ENCODE measurements around the gene LINGO4. TPM values are rescaled to one million over a fixed set of nuclear protein-coding genes. Genes with fewer than 3 reads are reported as not detected.
A peak's percentile ranks its signal among the peaks of the same experiment; 100 is the strongest.

The LINGO4 gene
- total RNA-seq, 1 experiment from 2014 or later, result not detected

DNA sequence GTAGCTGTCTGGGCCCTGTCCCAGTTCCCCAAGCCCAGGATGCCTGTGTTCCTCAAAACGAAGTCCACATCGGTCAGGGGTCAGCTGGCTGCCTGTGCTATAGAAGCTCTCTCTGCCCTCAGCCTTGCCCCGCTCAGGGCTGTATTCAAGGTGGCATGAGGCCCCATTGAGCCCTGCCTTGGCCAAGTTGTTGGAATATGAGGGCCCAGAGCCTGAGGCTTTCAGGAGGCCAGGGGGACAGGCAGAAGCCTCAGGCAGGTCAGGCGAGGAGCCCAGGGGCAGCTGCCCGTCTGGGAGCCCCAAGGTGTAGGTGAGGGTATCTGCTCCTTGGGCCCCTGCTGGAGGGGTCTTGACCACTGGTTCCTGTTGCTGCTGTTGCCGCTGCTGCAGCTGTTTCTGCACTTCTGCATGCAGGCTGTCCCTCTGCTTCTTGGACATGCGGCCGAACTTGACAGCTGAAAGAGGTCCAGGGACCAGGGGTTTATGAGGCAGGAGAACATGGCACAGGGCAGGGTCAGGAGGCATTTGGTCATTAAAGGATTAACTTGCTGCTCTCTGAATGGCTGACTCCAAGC is 9.8 kb upstream of the LINGO4 start:
- H3K36me3 ChIP-seq, result no peaks in the 10 kb centered on the region
- no peaks in the 10 kb centered on the region for H3K9me3 ChIP-seq (replicated peaks)
- no peak overlapping the region for H3K27ac ChIP-seq
- no peaks in the 10 kb centered on the region; the same call in 1 of the 2 replicates for H3K27me3 ChIP-seq (replicated peaks)
- DNase-seq (ENCODE audit: low read depth in 1 of 2, low spot score in 2 of 2), result no peak
- no peaks in the 10 kb centered on the region; the same call in 1 of the 2 replicates for H3K4me1 ChIP-seq (replicated peaks)
- no peak overlapping the region for H3K4me3 ChIP-seq

DNA sequence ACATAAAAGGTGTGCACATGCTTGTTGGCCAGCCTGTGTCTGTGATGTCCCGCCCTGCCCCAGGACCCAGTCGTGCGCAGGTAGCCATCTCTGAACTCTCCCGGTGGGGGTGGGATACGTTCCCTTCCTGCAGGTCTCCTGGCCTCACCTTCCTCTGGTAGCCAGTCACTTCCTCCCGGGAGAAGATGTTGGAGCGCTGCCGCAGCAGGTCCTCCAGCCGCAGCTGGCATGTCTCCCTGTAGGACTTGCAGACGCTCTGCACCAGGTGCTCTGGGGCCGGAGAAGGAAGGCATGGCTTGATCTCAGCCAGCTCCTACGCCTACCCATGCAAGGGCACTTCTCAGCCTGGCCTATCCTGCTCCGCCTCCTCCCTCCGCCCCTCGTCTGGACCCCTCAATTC is 9.2 kb upstream of the LINGO4 start:
- no peaks in the 10 kb centered on the region; the same call in 1 of the 2 replicates for H3K27me3 ChIP-seq (replicated peaks)

DNA sequence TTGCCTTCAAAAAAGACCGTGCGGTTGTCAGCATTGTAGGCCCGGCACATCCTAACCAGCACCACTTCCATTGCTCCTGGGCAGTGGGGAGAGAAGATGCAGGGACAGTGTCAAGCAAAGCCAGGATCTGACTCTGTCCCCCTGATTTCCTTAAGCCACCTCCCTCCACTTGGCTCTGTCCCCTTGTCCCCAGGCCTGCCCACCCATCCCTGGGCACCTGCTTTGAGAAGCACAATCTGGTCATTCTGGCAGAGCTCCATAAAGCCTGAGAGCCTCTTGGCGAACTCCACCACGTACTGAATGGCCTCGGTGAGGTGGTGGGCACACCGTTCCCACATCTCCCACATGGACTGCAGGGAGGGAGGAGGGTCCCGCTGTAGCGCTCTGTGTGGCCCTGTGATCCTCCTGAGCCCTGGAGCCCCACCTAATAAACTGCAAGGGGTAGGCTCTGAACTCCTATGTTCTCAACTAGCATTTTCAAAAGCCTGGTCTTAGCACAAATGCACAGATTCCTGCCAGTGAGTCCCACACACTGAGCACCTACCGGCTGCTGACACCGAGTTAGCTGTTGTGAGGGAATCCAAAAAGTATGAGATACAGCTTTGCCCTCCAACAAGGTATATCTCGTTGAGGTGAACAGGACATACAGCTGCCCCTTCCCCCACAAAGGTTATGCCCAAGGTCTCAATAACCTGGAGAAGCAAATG is 8.2 kb upstream of the LINGO4 start:
- Histone ChIP-seq H3K4me3 (no peak overlapping the region), H3K36me3 (no peaks in the 10 kb centered on the region), H3K27me3 (replicated peaks) (no peaks in the 10 kb centered on the region; the same call in 1 of the 2 replicates), H3K4me1 (replicated peaks) (peaks cover 5% of the 10 kb centered on the region; the same call in 1 of the 2 replicates), H3K27ac (no peak overlapping the region), H3K9me3 (replicated peaks) (no peaks in the 10 kb centered on the region)
- no peak for DNase-seq (ENCODE audit: low read depth in 1 of 2, low spot score in 2 of 2)

More for the DNA sequence above, 9.2 kb upstream of the LINGO4 start:
- Histone ChIP-seq H3K27ac (no peak overlapping the region), H3K4me1 (replicated peaks) (peaks cover 5% of the 10 kb centered on the region; the same call in 1 of the 2 replicates), H3K36me3 (no peaks in the 10 kb centered on the region), H3K9me3 (replicated peaks) (no peaks in the 10 kb centered on the region), H3K4me3 (no peak overlapping the region)
- DNase-seq (ENCODE audit: low read depth in 1 of 2, low spot score in 2 of 2), result no peak

DNA sequence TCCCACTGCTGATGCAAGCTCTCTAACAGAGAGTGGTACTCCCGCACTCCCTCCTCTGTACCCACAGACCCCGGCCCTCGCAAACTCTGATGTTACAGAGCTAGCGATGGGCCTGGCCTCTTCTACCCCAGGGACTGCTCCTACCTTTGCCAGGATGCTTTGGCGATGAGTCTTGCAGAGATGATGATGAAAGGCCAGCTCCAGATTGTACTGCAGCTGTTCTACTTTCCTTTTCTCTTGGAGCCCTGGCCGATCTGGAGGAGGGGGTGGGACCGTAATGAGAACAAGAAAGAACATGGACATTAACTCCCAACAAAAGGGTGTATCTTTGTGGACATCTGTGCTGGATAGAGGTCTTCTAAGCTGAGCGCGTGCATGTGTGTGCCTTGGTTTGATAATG is 6.0 kb upstream of the LINGO4 start:
- H3K27ac ChIP-seq, result no peak overlapping the region
- no peak overlapping the region for H3K4me3 ChIP-seq
- DNase-seq (ENCODE audit: low read depth in 1 of 2, low spot score in 2 of 2), result no peak
- no peaks in the 10 kb centered on the region for H3K36me3 ChIP-seq
- H3K4me1 ChIP-seq (replicated peaks), result peaks cover 5% of the 10 kb centered on the region; the same call in 1 of the 2 replicates
- peaks cover 4% of the 10 kb centered on the region for H3K27me3 ChIP-seq (replicated peaks)
- H3K9me3 ChIP-seq (replicated peaks), result no peaks in the 10 kb centered on the region

DNA sequence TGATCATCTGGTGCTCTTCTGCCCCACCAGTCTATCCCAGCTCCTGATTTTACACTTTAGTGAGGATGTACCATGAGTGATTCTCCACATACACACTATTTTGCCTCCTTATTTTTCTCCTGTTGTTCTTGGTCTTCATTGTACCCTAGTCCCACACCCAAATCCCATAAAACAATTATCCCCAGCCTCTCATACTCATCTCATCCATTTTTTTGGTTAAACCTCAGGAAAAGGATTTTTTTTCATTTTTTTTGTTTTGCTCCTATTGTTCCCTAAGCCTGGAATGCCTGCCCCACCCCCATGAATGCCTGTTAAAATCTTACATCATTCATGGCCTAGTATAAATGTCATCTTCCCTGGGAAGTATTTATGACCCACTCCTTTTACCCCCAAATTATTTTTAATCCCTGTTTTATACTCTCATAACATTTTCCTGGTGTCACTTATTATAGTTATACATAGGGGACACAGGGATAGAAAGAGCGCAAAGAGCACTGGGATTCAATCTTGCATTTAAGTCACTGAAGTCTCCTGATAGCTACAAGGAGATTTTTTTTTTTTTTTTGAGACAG is 4.9 kb upstream of the LINGO4 start:
- Histone ChIP-seq H3K9me3 (replicated peaks) (no peaks in the 10 kb centered on the region), H3K4me3 (no peak overlapping the region), H3K27me3 (replicated peaks) (peaks cover 10% of the 10 kb centered on the region), H3K4me1 (replicated peaks) (peaks cover 5% of the 10 kb centered on the region; the same call in 1 of the 2 replicates), H3K27ac (peak overlapping the region; percentile 21; the same call in 1 of the 2 replicates), H3K36me3 (no peaks in the 10 kb centered on the region)
- peak in 1 of 2 experiments; percentile 19 for DNase-seq (ENCODE audit: low read depth in 1 of 2, low spot score in 2 of 2)

DNA sequence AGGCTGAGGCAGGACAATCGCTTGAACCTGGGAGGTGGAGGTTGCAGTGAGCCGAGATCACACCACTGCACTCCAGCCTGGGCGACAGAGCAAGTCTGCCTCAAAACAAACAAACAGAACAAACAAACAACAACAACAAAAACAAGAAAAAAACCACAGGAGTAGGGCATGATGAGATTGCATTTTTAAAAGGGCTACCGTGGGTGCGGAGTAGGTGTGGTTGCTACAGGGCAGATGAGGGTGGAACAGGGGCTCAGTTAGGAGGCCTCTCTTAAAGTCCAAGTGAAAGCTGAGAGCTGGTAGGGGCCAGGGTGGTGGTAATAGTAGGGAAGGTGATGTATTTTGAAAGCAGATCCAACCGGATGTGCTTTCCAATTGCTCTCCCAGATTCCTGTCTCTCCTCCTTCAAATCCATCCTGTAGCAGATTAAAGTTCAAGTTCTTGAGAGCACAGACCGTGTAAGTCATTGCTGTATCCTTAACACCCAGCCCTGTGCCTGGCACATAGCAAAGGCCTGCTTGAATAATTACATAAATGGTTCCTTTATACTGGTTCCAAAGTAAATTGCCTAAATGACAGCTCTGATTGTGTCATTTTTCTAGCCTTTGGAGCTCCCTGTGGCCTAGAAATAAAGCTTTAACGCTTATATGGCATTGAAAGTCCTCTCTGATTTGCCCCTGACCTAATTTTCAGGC is 4.2 kb upstream of the LINGO4 start:
- H3K4me3 ChIP-seq, result no peak overlapping the region

DNA sequence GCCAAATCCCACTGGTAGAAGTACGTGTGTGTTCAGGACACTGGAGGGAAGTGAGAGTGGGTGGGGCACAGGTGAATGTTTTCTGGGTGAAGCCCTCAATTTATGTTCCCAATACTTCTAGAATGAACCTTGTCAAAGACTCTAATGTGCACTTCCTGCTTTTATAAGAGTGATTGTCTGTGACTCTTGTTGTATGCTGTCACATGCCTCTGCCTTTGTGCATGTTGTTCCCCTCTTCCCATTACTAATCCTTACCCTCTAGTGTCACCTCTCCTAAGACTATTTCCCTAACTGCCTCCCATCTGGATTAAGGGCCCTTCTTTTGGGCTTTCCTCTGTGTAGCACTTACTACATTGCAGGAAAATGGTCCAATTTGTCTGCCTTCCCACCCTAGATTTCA is 2.5 kb upstream of the LINGO4 start:
- Histone ChIP-seq H3K4me1 (replicated peaks) (peaks cover 5% of the 10 kb centered on the region; the same call in 1 of the 2 replicates), H3K4me3 (no peak overlapping the region), H3K9me3 (replicated peaks) (no peaks in the 10 kb centered on the region), H3K27ac (no peak overlapping the region), H3K27me3 (replicated peaks) (peaks cover 16% of the 10 kb centered on the region), H3K36me3 (no peaks in the 10 kb centered on the region)
- no peak for DNase-seq (ENCODE audit: low read depth in 1 of 2, low spot score in 2 of 2)

More for the DNA sequence above, 4.2 kb upstream of the LINGO4 start:
- Histone ChIP-seq H3K9me3 (replicated peaks) (no peaks in the 10 kb centered on the region), H3K27me3 (replicated peaks) (peaks cover 16% of the 10 kb centered on the region), H3K36me3 (no peaks in the 10 kb centered on the region), H3K4me1 (replicated peaks) (peaks cover 5% of the 10 kb centered on the region; the same call in 1 of the 2 replicates), H3K27ac (no peak overlapping the region; the same call in 1 of the 2 replicates)
- DNase-seq (ENCODE audit: low read depth in 1 of 2, low spot score in 2 of 2), result no peak

DNA sequence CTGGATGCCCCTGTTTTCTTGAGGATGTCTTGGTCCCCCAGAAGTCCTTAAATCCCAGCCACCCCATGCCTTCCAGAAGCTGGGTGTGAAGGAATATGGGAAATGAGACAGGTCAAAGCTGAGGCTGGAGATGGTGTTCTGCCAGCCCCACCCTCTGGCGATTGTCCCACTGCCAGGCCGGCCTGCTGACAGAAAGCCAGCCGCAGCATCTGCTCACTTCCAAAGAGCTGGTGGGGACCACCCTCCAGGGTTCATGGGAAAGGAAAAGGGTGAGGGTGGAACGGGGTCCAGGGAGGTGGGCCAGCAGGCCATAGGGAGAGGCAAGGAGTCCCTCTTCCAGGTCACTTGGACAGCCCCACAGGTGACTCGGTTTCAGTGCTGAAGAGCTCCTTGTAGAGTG is 1.9 kb upstream of the LINGO4 start:
- Histone ChIP-seq H3K27ac (no peak overlapping the region), H3K27me3 (replicated peaks) (peaks cover 20% of the 10 kb centered on the region), H3K36me3 (no peaks in the 10 kb centered on the region)

DNA sequence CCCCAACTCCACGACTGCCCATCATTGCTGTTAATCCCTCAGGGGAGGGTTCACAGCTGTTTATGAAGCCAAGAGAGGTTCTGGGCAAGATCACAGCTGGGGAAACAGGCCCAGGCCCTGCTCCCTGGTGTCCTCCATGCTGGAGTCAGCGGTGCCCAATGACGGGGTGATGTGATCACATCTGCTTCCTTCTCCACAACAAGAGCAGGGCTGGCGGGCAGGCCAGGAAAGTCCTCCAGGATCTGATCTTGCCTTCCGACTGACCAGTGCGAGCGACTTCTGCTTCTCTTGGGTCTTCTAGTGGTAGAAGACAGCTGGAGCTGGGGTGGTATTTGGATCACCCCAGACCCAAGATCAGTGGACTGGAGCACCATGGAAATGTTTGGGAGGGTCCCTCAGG is 951 bp upstream of the LINGO4 start:
- no peak for DNase-seq (ENCODE audit: low read depth in 1 of 2, low spot score in 2 of 2)
- H3K27me3 ChIP-seq (replicated peaks), result peaks cover 27% of the 10 kb centered on the region

More for the DNA sequence above, 1.9 kb upstream of the LINGO4 start:
- Histone ChIP-seq H3K4me3 (no peak overlapping the region), H3K9me3 (replicated peaks) (no peaks in the 10 kb centered on the region), H3K4me1 (replicated peaks) (peaks cover 5% of the 10 kb centered on the region; the same call in 1 of the 2 replicates)
- DNase-seq (ENCODE audit: low read depth in 1 of 2, low spot score in 2 of 2), result no peak

DNA sequence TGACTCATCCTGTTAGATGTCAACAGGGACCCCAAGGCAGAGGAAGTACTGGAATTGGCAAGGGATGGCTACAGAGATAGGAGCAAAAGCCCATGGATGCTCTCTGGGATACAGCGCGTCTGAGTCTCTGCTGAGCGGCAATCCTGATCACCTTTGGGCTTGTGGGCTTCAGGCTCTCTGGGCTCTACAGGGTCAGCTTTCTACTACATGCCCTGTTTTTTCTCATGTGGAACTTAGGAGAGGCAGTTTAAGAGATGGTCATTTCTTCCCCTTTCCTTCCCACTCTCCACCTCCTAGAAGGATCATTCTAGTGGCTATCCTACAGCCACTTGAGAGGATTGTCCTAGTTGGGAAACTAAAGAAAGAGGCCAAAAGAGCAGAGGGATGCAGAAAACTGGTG is 1.3 kb downstream of the LINGO4 start:
- no peak overlapping the region for H3K27ac ChIP-seq
- no peak for DNase-seq (ENCODE audit: low read depth in 1 of 2, low spot score in 2 of 2)
- no peaks in the 10 kb centered on the region for H3K9me3 ChIP-seq (replicated peaks)
- H3K27me3 ChIP-seq (replicated peaks), result peaks cover 50% of the 10 kb centered on the region
- H3K4me3 ChIP-seq, result no peak overlapping the region
- H3K36me3 ChIP-seq, result no peaks in the 10 kb centered on the region
- H3K4me1 ChIP-seq (replicated peaks), result no peaks in the 10 kb centered on the region

More for the DNA sequence above, 951 bp upstream of the LINGO4 start:
- no peak overlapping the region for H3K4me3 ChIP-seq
- no peaks in the 10 kb centered on the region for H3K9me3 ChIP-seq (replicated peaks)
- H3K4me1 ChIP-seq (replicated peaks), result peaks cover 5% of the 10 kb centered on the region; the same call in 1 of the 2 replicates
- H3K27ac ChIP-seq, result no peak overlapping the region
- no peaks in the 10 kb centered on the region for H3K36me3 ChIP-seq

DNA sequence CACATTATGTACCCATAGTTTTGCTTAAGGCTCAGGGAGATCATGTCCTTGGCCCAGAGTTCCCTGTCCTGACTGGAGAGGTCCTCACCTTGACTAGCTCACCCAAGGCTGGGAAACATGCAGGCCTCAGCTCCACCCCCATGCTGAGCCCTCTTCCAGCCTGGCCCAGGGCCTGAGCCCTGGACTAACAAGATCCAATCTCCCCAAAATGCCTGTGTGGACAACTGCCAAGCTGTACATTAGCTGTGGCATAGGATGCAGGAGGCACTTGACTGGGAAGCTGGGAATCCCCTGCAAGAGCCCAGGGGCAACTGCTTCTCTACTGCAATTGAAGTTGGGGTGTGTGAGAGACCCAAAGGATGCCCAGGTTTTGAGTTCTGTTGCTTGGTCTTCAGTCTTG is 2.1 kb downstream of the LINGO4 start:
- Histone ChIP-seq H3K4me3 (no peak overlapping the region), H3K9me3 (replicated peaks) (no peaks in the 10 kb centered on the region), H3K4me1 (replicated peaks) (no peaks in the 10 kb centered on the region), H3K36me3 (no peaks in the 10 kb centered on the region), H3K27me3 (replicated peaks) (peaks cover 56% of the 10 kb centered on the region), H3K27ac (no peak overlapping the region)
- DNase-seq (ENCODE audit: low read depth in 1 of 2, low spot score in 2 of 2), result no peak

DNA sequence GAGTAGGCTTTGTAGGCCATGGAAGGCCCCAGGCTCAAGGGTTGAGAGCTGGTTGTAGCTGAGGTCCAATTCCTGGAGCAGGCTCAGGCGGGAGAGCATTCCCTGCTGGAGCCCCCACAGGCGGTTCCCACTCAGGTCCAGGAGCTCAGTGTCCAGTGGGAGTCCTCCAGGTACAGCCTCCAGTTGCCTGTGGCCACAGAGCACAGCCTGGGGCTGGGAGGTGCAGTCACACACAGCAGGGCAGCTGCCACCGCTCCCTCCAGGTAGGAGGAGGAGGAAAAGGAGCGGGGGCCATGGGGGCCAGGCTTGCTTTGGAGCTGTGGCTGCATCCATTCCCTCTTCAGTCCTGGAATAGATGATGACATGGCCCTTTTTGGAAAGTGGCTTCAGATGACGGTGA is 2.8 kb downstream of the LINGO4 start:
- Histone ChIP-seq H3K4me3 (no peak overlapping the region), H3K36me3 (no peaks in the 10 kb centered on the region), H3K27ac (no peak overlapping the region), H3K27me3 (replicated peaks) (peaks cover 52% of the 10 kb centered on the region), H3K4me1 (replicated peaks) (no peaks in the 10 kb centered on the region), H3K9me3 (replicated peaks) (no peaks in the 10 kb centered on the region)
- no peak for DNase-seq (ENCODE audit: low read depth in 1 of 2, low spot score in 2 of 2)

DNA sequence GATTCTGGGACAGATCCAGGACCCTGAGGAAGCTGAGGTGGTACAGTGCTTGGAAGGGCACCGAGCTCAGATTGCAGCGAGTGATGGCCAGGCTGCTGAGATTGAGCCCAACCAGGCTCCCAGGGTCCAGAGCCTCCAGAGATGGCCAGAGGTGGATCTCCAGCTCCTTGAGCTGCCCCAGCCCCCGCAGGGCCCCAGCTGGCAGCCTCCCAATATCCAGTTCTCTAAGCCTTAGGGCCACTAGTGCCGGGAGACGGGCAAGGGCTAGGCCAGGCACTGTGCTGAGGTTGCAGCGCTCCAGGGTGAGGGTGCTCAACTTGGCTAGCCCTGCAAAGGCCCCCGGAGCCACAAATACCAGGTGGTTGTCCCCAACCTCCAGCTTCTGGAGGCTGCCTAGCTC is 3.4 kb downstream of the LINGO4 start:
- Histone ChIP-seq H3K27ac (no peak overlapping the region), H3K4me3 (no peak overlapping the region), H3K9me3 (replicated peaks) (no peaks in the 10 kb centered on the region), H3K27me3 (replicated peaks) (peaks cover 52% of the 10 kb centered on the region), H3K36me3 (no peaks in the 10 kb centered on the region), H3K4me1 (replicated peaks) (no peaks in the 10 kb centered on the region)
- peak in 1 of 2 experiments; percentile 39 for DNase-seq (ENCODE audit: low read depth in 1 of 2, low spot score in 2 of 2)
